Measurements from ENCODE around the gene CNKSR3.

GRCh38 chr6:154498340-154498934 lies 12.0 kb downstream of the CNKSR3 start:
- no peak for TF ChIP-seq EGR1 (IDR thresholded peaks at IDR 0.05)
- TF ChIP-seq YY1 (IDR thresholded peaks at IDR 0.05; ENCODE audit: low read depth) = no peak
- TF ChIP-seq RAD21 (IDR thresholded peaks at IDR 0.05; ENCODE audit: low read depth) = no peak
- no peak for TF ChIP-seq REST (IDR thresholded peaks at IDR 0.05; ENCODE audit: low read depth)
- TF ChIP-seq EP300 (IDR thresholded peaks at IDR 0.05; ENCODE audit: borderline replicate concordance) = no peak
- no peak for TF ChIP-seq USF1 (IDR thresholded peaks at IDR 0.05)
- no peak for TF ChIP-seq TCF12 (IDR thresholded peaks at IDR 0.05; ENCODE audit: low read depth)
- no peak for TF ChIP-seq MAX (IDR thresholded peaks at IDR 0.05)
- TF ChIP-seq TAF1 (IDR thresholded peaks at IDR 0.05; ENCODE audit: low read depth) = no peak
- TF ChIP-seq CEBPB (IDR thresholded peaks at IDR 0.05) = no peak
